ENCODE data around the gene MPIG6B.

MPIG6B gene

DNA sequence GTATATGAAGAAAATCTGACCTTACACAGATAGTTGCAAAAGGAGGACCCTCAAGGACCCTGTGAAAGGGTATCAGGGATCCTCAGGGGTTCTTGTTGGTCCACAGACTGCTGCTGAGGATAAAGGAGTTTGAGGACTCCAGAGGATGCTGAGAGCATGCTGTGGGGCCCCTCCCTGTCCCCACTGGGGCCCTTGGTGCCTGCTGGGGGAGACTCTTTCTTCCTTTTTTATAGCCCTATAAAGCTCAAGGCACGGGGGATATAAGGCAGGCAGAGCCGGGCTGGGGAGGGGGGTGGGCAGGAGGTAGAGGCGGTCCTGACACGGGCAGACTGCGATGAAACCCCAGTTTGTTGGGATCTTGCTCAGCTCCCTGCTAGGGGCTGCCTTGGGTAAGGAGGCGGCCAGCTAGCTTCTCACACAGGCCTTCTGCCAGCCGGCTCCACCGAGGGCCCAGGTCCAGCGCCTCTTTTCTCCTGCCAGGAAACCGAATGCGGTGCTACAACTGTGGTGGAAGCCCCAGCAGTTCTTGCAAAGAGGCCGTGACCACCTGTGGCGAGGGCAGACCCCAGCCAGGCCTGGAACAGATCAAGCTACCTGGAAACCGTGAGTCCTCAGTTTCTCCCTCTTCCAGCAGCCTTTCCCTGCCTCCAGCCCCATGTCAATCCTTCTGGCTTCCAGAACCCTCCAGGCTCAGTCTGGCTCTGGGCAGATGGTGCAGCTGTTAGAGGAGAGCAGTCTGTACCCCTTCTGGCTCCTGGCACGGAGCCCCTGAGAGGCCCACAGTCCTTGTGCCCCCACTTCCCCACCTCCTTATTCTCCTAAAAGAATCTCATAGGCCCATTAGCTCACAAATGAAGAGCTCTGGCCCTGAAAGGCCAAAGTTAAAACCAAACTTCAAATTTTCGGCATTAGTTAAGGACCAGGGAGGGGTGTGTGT lies 7.9 kb upstream of the MPIG6B start, which contains the start of gene LY6G6D:
Gene LY6G6D (plus strand): TSS at position 327 of the 937 bp plus-strand sequence. CDS start 8 bp downstream, at position 335.
- DNase-seq (ENCODE audit: insufficient read length): no peak
- no peak for FAIRE-seq
- TF ChIP-seq POLR2AphosphoS5 (IDR thresholded peaks at IDR 0.05; ENCODE audit: low read depth, low read length): no peak
- no peak for TF ChIP-seq TAF1 (IDR thresholded peaks at IDR 0.05; ENCODE audit: borderline replicate concordance, low read depth, low read length)

DNA sequence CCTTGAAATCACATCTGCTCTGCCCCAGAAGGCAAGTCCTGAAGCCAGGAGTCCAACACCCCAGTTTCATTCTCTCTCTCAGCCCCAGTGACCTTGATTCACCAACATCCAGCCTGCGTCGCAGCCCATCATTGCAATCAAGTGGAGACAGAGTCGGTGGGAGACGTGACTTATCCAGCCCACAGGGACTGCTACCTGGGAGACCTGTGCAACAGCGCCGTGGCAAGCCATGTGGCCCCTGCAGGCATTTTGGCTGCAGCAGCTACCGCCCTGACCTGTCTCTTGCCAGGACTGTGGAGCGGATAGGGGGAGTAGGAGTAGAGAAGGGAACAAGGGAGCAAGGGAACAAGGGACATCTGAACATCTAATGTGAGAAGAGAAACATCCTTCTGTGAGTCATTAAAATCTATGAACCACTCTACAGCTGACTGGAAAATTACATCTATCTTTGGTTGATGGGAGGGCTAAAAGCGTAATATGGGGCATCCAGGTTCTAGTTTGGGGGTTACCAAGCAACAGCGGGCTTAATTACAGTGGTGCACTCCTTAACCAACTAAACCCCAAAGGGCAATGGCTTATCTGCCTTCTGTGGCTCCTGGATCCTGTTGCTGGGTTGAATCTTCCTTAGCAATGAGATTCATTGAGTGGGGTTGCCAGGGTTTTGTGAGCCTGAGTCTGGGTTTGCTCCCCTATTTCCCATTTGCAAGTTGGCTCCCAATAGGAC lies 5.5 kb upstream of the MPIG6B start:
- DNase-seq (ENCODE audit: insufficient read length) (no peak), FAIRE-seq (no peak)
- TF ChIP-seq POLR2A (IDR thresholded peaks at IDR 0.05; ENCODE audit: low read depth, low read length) (no peak), POLR2AphosphoS5 (IDR thresholded peaks at IDR 0.05; ENCODE audit: low read depth, low read length) (no peak), TAF1 (IDR thresholded peaks at IDR 0.05; ENCODE audit: borderline replicate concordance, low read depth, low read length) (no peak)

DNA sequence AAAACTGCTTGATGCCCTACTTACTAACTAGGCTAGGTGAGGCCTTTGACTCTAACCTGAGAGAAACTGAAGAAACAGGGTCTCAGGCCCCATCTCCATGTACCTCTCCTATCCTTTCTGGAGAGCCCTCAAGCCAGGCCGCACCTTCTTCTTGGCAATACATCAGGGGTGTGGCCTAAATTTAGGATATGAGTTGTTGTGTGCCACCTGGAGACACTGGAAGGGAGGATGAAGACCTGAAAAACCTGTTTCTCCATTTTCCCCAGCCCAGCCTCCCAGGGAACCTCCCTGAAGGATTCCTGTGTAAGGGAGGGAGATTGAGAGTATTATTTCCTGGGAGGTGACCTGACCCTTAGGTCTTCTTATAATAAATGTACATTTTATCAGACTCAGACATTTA lies 4.9 kb upstream of the MPIG6B start:
- DNase-seq (ENCODE audit: insufficient read length) (no peak), FAIRE-seq (no peak)
- TF ChIP-seq POLR2AphosphoS5 (IDR thresholded peaks at IDR 0.05; ENCODE audit: low read depth, low read length) (no peak), POLR2A (IDR thresholded peaks at IDR 0.05; ENCODE audit: low read depth, low read length) (no peak), TAF1 (IDR thresholded peaks at IDR 0.05; ENCODE audit: borderline replicate concordance, low read depth, low read length) (no peak)

DNA sequence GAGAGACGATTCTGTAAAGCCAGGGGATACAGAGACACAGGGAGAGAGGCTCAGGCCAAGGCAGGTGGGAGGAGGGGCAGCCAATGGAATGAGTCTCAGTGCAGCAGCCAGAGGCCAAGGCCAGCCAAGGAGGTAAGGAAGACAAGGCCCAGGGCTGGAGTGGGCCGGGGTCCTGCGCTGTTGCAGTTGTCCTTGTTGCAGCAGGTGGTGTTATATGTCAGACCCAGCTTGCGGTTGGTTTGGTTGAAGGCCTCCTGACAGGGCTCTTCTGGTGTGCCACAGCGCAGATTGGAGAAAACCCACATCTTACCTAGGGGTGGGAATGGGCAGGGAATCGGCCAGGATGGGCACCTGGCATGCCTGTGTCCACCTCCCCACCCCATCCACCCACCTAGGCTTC lies 4.2 kb upstream of the MPIG6B start:
- TF ChIP-seq TAF1 (IDR thresholded peaks at IDR 0.05; ENCODE audit: borderline replicate concordance, low read depth, low read length): no peak
- TF ChIP-seq POLR2AphosphoS5 (IDR thresholded peaks at IDR 0.05; ENCODE audit: low read depth, low read length): no peak
- DNase-seq (ENCODE audit: insufficient read length): no peak
- FAIRE-seq: no peak

DNA sequence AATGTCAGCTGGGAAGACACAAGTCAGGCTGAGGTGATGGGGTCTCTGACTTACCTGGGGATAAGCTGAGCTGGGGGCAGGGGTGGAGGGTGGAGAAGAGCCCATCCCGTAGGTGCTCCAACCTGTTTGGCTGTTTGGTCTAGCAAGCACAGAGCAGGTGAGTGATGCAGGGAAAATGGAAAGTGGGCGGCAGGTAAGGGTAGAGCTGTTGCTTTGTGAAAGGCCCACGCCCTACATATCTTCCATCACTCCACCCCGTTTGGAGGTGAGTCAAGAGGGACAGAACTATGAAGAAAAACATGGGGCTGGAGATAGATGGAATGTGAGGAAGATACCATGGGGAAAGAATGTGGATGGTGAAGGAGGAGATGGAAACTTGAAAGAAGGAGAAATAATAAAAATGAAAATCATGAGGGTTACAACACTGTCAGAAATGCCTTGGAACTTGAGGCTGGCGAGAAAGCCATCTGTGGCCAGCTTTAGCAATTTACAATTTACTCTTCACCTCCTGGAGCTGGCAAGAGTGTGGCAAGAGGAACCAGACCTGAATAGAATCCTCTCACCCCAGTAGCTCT lies 2.9 kb upstream of the MPIG6B start:
- TF ChIP-seq POLR2AphosphoS5 (IDR thresholded peaks at IDR 0.05; ENCODE audit: low read depth, low read length) (no peak), TAF1 (IDR thresholded peaks at IDR 0.05; ENCODE audit: borderline replicate concordance, low read depth, low read length) (no peak), POLR2A (IDR thresholded peaks at IDR 0.05; ENCODE audit: low read depth, low read length) (no peak)
- no peak for FAIRE-seq
- DNase-seq (ENCODE audit: insufficient read length): no peak

DNA sequence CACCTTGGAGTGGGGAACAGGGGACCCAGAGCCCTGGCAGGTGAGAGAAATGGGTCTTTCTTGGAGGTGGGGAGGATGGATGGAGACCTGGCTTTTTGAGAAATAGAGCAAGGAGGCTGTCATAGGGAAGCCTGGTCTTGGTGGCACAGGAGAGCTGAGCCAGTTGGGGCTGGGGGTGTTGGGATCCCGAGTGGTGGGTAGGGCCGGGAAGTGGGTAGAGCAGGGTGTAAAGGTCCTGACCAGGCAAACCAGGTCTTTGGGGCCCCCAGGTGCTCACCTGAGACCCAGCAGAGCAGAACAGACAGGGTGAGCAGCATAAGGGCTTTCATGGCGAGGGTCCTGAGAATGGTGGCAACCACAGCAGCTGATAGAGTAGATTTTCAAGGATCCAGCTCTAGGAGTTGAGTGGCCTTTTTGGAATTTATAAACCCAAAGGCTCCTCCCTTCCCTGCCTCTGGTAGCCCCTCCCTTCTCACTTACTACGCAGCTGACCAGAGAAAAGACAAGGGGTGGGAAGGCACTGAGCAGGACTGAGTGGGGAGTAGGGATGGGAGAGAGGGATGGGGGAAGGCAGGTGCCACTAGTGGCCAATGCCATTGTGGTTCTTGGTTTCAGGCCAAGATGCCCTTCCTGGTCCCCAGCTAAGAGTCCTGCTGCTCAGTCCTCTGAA lies 1.7 kb upstream of the MPIG6B start, which contains the start of gene LY6G6C:
Gene LY6G6C (minus strand): TSS at position 396 of the 670 bp plus-strand sequence. CDS start 67 bp downstream, at position 329.
- TF ChIP-seq POLR2A (IDR thresholded peaks at IDR 0.05; ENCODE audit: low read depth, low read length) (no peak), TAF1 (IDR thresholded peaks at IDR 0.05; ENCODE audit: borderline replicate concordance, low read depth, low read length) (no peak), POLR2AphosphoS5 (IDR thresholded peaks at IDR 0.05; ENCODE audit: low read depth, low read length) (no peak)
- FAIRE-seq (no peak), DNase-seq (ENCODE audit: insufficient read length) (no peak)

DNA sequence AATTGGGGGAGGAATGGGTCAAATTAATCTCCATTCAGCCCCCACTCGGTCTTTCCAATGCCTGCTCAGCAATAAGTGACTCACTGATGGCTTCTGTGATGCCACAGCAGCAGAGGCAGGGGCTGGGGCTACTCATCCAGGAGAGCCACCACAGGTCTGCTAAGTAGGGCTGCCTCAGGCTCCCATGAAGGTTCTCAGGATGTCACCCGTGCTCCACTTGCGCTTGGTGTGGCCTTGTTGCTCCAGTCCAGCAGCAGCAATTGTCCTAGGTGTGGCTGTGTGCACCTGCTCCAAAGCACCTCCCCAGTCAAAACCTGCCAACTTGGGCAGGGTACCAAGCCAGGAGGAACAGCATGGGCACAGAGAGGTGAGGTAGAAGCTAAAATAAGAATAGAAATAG lies 1.0 kb upstream of the MPIG6B start:
- no peak for TF ChIP-seq POLR2A (IDR thresholded peaks at IDR 0.05; ENCODE audit: low read depth, low read length)
- no peak for TF ChIP-seq POLR2AphosphoS5 (IDR thresholded peaks at IDR 0.05; ENCODE audit: low read depth, low read length)
- no peak for TF ChIP-seq TAF1 (IDR thresholded peaks at IDR 0.05; ENCODE audit: borderline replicate concordance, low read depth, low read length)
- FAIRE-seq: no peak
- DNase-seq (ENCODE audit: insufficient read length): no peak

DNA sequence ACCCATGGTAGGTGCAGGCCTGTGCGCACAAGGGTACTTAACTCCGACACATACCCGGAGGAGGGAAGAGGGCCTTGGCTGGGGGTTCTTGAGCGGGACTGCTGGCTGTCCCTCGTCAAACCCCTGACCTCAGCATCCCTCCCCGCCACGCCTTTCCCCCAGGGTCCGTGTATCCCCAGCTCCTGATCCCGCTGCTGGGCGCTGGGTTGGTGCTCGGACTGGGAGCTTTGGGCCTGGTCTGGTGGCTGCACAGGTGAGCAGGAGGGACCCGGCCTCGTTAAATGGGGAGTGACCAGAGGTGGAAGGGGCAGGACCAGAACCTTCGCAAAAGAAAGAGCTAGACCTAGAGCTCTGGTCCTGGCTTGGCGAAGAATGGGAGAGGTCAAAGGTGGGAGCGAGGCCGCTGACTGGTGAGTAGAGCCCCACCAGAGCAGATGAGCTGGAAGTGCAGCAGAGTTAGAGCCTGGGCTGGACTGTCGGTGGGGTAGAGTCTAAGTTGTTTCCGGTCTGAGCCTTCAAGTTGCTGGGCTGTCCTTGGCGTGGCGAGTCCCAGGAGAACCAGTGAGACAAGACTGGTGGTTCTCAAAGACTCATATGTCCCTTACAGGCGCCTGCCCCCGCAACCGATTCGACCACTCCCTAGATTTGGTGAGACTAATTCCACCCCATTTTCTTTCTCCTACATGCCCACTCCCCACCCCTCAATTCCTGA lies 963 bp downstream of the MPIG6B start:
- FAIRE-seq (no peak), DNase-seq (ENCODE audit: insufficient read length) (no peak)
- TF ChIP-seq POLR2AphosphoS5 (IDR thresholded peaks at IDR 0.05; ENCODE audit: low read depth, low read length): no peak
- no peak for TF ChIP-seq POLR2A (IDR thresholded peaks at IDR 0.05; ENCODE audit: low read depth, low read length)
- TF ChIP-seq TAF1 (IDR thresholded peaks at IDR 0.05; ENCODE audit: borderline replicate concordance, low read depth, low read length): no peak

DNA sequence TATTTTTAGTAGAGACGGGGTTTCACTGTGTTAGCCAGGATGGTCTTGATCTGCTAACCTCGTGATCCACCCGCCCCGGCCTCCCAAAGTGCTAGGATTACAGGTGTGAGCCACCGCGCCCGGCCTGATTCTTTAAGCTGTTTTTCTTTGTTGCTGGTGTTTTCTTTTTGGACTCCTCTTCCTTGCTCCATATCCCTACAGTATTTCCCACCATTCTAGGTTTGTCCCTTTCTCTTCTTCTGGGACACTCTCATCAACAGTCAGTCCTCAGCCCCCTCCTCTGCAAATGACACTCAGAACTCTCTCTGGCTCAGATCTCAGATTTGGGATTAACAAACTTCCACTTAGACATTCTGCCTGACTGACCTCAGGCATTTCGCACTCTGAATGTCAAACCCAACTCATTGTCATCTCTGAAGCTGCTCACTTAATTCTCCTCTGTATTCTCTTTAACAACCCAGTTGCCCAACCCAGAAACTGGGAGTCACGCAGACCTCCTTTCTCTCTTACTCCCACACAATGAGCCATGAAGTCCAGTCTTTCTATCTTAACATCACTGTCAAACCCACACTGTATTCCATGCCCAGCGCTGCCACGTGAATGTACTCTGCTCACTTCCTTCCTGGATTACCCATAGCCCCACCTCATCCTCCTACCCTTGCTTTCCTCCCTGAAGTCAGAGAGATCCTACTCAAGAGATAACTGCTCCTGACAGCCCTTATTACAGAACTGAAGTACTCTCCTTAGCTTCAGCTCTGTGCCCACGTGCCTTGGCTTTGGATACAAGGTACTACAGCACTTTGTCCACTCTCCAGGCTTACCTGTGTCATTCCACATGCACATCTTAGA lies 2.6 kb downstream of the MPIG6B start:
- no peak for FAIRE-seq
- DNase-seq (ENCODE audit: insufficient read length): no peak
- TF ChIP-seq POLR2AphosphoS5 (IDR thresholded peaks at IDR 0.05; ENCODE audit: low read depth, low read length) (no peak), POLR2A (IDR thresholded peaks at IDR 0.05; ENCODE audit: low read depth, low read length) (no peak), TAF1 (IDR thresholded peaks at IDR 0.05; ENCODE audit: borderline replicate concordance, low read depth, low read length) (no peak)

All from GM12892 (cell line).